Astrocyte of the hippocampus (primary cell): Measurements from ENCODE around the gene FXYD7.

Source experiments
- DNase-seq: peaks from one replicate; pipeline ENCODE4 v3.0.0; 2011; ENCODE audit warnings: low read depth, low spot score

FXYD7 gene

DNA sequence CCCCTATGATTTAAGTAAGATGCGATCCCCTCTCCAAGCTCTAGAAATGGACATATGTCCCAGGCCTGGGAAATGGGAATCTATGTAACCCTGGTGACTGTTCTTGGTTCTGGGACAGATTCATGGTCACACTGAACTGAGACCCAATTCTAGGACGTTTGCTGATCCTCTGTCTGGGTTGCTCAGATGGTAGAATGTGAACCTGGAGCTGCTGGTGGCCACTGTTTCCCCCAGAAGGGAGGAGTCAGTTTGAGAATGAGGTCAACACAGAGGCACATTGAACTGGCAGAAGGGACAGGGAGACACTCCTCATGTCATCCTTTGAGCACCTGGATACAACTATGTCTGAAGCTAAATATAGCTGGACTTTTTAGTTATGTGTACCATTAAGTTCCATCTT lies 56.4 kb downstream of the FXYD7 start:
- no peak for DNase-seq

GRCh38 chr19:35202722-35203688 lies 60.0 kb downstream of the FXYD7 start:
- no peak for DNase-seq
